GM12878 (cell line): ENCODE measurements around the gene NPEPPS. TPM values are rescaled to one million over a fixed set of nuclear protein-coding genes. Genes with fewer than 3 reads are reported as not detected.
A peak's percentile ranks its signal among the peaks of the same experiment; 100 is the strongest.

Experiments used
- ATAC-seq: fragments of 200-7000 bp; cut with Tn5 transposase; 3 replicates; pipeline ENCODE4 v1.9.1; 2020; ENCODE audit warnings: mild to moderate bottlenecking, moderate library complexity
- BruUV-seq: library from RNA; stranded (reverse); fragments of 400-500 nt; replicated peaks from 2 replicates; lab custom pipeline; 2021; lab: Mats Ljungman, UMichigan
- CTCF ChIA-PET: fragments of 300-600 bp; sonication (Branson Sonifier 250); formaldehyde crosslinking; extraction: SDS; loops from one replicate; lab custom pipeline; 2021; ENCODE audit warnings: inconsistent platforms; lab: Yijun Ruan, JAX
- POLR2A ChIA-PET: fragments of 350-600 bp; formaldehyde crosslinking; extraction: SDS; loops from one replicate; lab custom pipeline; 2021; ENCODE audit warnings: inconsistent platforms; lab: Charles Lee
- RAD21 ChIA-PET: fragments of 300-600 bp; sonication (Branson Sonifier 250); formaldehyde crosslinking; loops from one replicate; lab custom pipeline; 2023; ENCODE audit warnings: antibody characterized with exemption; ENCODE audit not compliant: unreplicated experiment; lab: Charles Lee
- SMC1A ChIA-PET: fragments of 300-600 bp; sonication (Branson Sonifier 250); formaldehyde crosslinking; loops from one replicate; lab custom pipeline; 2023; ENCODE audit not compliant: unreplicated experiment, uncharacterized antibody; lab: Charles Lee
- DNase-seq: peaks from one replicate; pipeline ENCODE4 v3.0.0-alpha.2; 2011; ENCODE audit warnings: low read depth, low spot score
- FAIRE-seq: peaks from 3 replicates; lab custom pipeline; 2011; peaks lifted over from hg19 to GRCh38; lab: Jason Lieb, UNC
- H2AFZ ChIP-seq: 2 replicates; pipeline ENCODE4 v1.6.0; 2011; ENCODE audit warnings: low read depth, low read length, control low read depth; ENCODE audit not compliant: control insufficient read depth
- H3K27ac ChIP-seq: 2 replicates; pipeline ENCODE4 v1.5.1; 2011; ENCODE audit warnings: control low read depth; ENCODE audit not compliant: control insufficient read depth, insufficient read depth
- H3K27me3 ChIP-seq, 2 experiments: replicated peaks in 1 of 2; 2 replicates each; pipeline versions ENCODE4 v1.6.0 to v1.6.1; 2011; ENCODE audit warnings: low read length in 1 of 2; ENCODE audit not compliant: control insufficient read depth in 2 of 2, insufficient read depth in 2 of 2
- H3K36me3 ChIP-seq, 2 experiments: 2 replicates each; pipeline ENCODE4 v1.5.1; 2011; ENCODE audit warnings: low read length in 1 of 2; ENCODE audit not compliant: control insufficient read depth in 2 of 2, insufficient read depth in 2 of 2
- H3K4me1 ChIP-seq: 2 replicates; pipeline ENCODE4 v1.6.1; 2011; ENCODE audit warnings: mild to moderate bottlenecking, low read length, moderate library complexity, mixed read lengths; ENCODE audit not compliant: control insufficient read depth, insufficient read depth
- H3K4me2 ChIP-seq: 2 replicates; pipeline ENCODE4 v1.6.0; 2011; ENCODE audit warnings: control low read depth; ENCODE audit not compliant: control insufficient read depth, insufficient read depth
- H3K4me3 ChIP-seq: fragments of 200-600 bp; sonication (generic); 2 replicates; pipeline ENCODE4 v1.5.1; 2016
- H3K79me2 ChIP-seq: 2 replicates; pipeline ENCODE4 v1.6.0; 2011; ENCODE audit warnings: low read length; ENCODE audit not compliant: control insufficient read depth, insufficient read depth
- H3K9ac ChIP-seq: 2 replicates; pipeline ENCODE4 v1.8.0; 2011; ENCODE audit warnings: low read length, control low read depth, mixed read lengths; ENCODE audit not compliant: control insufficient read depth, insufficient read depth
- H3K9me3 ChIP-seq: replicated peaks from 3 replicates; pipeline ENCODE4 v1.5.1; 2011; ENCODE audit warnings: mild to moderate bottlenecking, low read length; ENCODE audit not compliant: control insufficient read depth, insufficient read depth
- H4K20me1 ChIP-seq: 2 replicates; pipeline ENCODE4 v1.6.0; 2011; ENCODE audit not compliant: control insufficient read depth, insufficient read depth
- ATF7 ChIP-seq: fragments of 450-650 bp; IDR thresholded peaks from 2 replicates; pipeline ENCODE4 v1.6.1; 2016; ENCODE audit warnings: low read depth, mild to moderate bottlenecking
- BHLHE40 ChIP-seq, 2 experiments: fragments of 450-650 bp in 1 of 2; IDR thresholded peaks; 2 replicates each; pipeline ENCODE4 v1.6.1; 2011 to 2017; ENCODE audit warnings: low read depth in 2 of 2, borderline replicate concordance in 1 of 2, improper control_type of control experiment in 1 of 2, low read length in 1 of 2, mild to moderate bottlenecking in 1 of 2
- BMI1 ChIP-seq: fragments of 450-650 bp; IDR thresholded peaks from 2 replicates; pipeline ENCODE4 v1.6.1; 2016; ENCODE audit warnings: mild to moderate bottlenecking, moderate library complexity, borderline replicate concordance
- CBX3 ChIP-seq: fragments of 200-600 bp; sonication (generic); IDR thresholded peaks from 2 replicates; pipeline ENCODE4 v1.6.1; 2016; ENCODE audit warnings: low read depth, borderline replicate concordance
- CREM ChIP-seq: IDR thresholded peaks from 2 replicates; pipeline ENCODE4 v1.6.1; 2014; ENCODE audit warnings: antibody characterized with exemption, low read depth
- GATAD2B ChIP-seq: fragments of 450-650 bp; conservative IDR thresholded peaks from 2 replicates; pipeline ENCODE4 v1.6.1; 2017; ENCODE audit warnings: low read depth, mild to moderate bottlenecking, moderate library complexity
- HDAC2 ChIP-seq: fragments of 200-600 bp; sonication (generic); IDR thresholded peaks from 2 replicates; pipeline ENCODE4 v1.6.1; 2017
- NR2C1 ChIP-seq: fragments of 450-650 bp; IDR thresholded peaks from 2 replicates; pipeline ENCODE4 v1.6.1; 2017; ENCODE audit warnings: antibody characterized with exemption, mild to moderate bottlenecking, moderate library complexity
- NRF1 ChIP-seq: conservative IDR thresholded peaks from 2 replicates; pipeline ENCODE4 v1.6.1; 2011; ENCODE audit warnings: mild to moderate bottlenecking, low read depth, low read length, improper control_type of control experiment
- POLR2AphosphoS2 ChIP-seq: IDR thresholded peaks from 2 replicates; pipeline ENCODE4 v1.6.1; 2011; ENCODE audit warnings: low read depth, mild to moderate bottlenecking, low read length, improper control_type of control experiment, moderate library complexity
- RAD51 ChIP-seq: fragments of 450-650 bp; IDR thresholded peaks from 2 replicates; pipeline ENCODE4 v1.6.1; 2016; ENCODE audit warnings: moderate library complexity, mild to moderate bottlenecking, inconsistent platforms
- RELA ChIP-seq: fragments of 450-650 bp; IDR thresholded peaks from 2 replicates; pipeline ENCODE4 v1.8.0; 2014; ENCODE audit warnings: borderline replicate concordance; ENCODE audit not compliant: partially characterized antibody
- WGBS: methylation state at CpG from one replicate; pipeline ENCODE4 v1.1.6; 2016; ENCODE audit warnings: low lambda C conversion rate; ENCODE audit not compliant: insufficient replicate concordance, insufficient coverage; ENCODE audit errors: missing lambda C conversion rate; 5-methylcytosine and 5-hydroxymethylcytosine counted together
- in situ Hi-C: fragments of 300-500 bp; cut with MboI; formaldehyde crosslinking; loops from 9 replicates; pipeline ENCODE4 v1.14.3; 2018; ENCODE audit warnings: mixed read lengths
- intact Hi-C: fragments of 100-400 bp; cut with micrococcal nuclease; formaldehyde crosslinking; loops from one replicate; pipeline ENCODE4 v1.14.2; 2022; ENCODE audit not compliant: unreplicated experiment
- polyA plus RNA-seq, 11 experiments: library from polyadenylated mRNA; depleted of rRNA in 4 of 11; unstranded in 6 of 11; stranded (reverse) in 5 of 11; fragments of >200 nt; fragmentation: Nextera tagmentation in 4 of 11; fragmentation: Illumina TruSeq in 1 of 11; extraction: Ambion mirVana in 4 of 11; extraction: Trizol in 1 of 11; gene quantifications; 1 replicate in 1 of 11; 2 replicates in 10 of 11; pipeline versions ENCODE4 v1.2.1 to v1.2.3, GENCODE V29; 2011 to 2016; ENCODE audit warnings: inconsistent platforms in 2 of 11, missing spikeins in 2 of 11, low read depth in 1 of 11
- total RNA-seq, 4 experiments: library from RNA; depleted of rRNA in 3 of 4; stranded (reverse); fragments of >200 nt in 3 of 4; fragmentation: Illumina TruSeq in 1 of 4; extraction: Trizol in 1 of 4; gene quantifications; 2 replicates each; pipeline versions ENCODE4 v1.2.1 to v1.2.3, GENCODE V29; 2013 to 2021
- TF ChIP-seq, protein P1 (sequence below): IDR thresholded peaks from 2 replicates; pipeline ENCODE4 v1.6.1; 2012; ENCODE audit warnings: mild to moderate bottlenecking, low read depth, low read length
- TF ChIP-seq, protein P2 (sequence below): fragments of 150-350 bp; IDR thresholded peaks from 2 replicates; pipeline ENCODE4 v1.6.1; 2014; ENCODE audit warnings: mild to moderate bottlenecking, low read depth, low read length

Gene NPEPPS
- total and polyA plus RNA-seq, 10 of the 15 experiments (the other 5 are each of a cell fraction or from before 2014, with no cell fraction given) = 25.8 to 214 (median 64.6) TPM

DNA sequence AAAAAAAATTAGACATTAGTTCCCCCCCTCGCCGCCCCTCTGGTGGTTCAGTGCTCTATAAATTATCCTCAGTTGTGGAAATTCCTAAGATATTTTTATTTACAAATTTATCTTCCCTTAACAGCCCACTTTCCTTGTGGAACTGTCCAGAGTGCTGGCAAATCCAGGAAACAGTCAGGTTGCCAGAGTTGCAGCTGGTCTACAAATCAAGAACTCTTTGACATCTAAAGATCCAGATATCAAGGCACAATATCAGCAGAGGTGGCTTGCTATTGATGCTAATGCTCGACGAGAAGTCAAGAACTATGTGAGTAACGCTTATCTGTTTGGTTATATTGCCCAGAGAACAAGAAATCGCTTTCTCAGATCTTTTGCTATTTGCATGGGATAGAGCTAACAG is 121.7 kb downstream of the NPEPPS start (continued):
- TF ChIP-seq, protein P1, sequence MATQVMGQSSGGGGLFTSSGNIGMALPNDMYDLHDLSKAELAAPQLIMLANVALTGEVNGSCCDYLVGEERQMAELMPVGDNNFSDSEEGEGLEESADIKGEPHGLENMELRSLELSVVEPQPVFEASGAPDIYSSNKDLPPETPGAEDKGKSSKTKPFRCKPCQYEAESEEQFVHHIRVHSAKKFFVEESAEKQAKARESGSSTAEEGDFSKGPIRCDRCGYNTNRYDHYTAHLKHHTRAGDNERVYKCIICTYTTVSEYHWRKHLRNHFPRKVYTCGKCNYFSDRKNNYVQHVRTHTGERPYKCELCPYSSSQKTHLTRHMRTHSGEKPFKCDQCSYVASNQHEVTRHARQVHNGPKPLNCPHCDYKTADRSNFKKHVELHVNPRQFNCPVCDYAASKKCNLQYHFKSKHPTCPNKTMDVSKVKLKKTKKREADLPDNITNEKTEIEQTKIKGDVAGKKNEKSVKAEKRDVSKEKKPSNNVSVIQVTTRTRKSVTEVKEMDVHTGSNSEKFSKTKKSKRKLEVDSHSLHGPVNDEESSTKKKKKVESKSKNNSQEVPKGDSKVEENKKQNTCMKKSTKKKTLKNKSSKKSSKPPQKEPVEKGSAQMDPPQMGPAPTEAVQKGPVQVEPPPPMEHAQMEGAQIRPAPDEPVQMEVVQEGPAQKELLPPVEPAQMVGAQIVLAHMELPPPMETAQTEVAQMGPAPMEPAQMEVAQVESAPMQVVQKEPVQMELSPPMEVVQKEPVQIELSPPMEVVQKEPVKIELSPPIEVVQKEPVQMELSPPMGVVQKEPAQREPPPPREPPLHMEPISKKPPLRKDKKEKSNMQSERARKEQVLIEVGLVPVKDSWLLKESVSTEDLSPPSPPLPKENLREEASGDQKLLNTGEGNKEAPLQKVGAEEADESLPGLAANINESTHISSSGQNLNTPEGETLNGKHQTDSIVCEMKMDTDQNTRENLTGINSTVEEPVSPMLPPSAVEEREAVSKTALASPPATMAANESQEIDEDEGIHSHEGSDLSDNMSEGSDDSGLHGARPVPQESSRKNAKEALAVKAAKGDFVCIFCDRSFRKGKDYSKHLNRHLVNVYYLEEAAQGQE = peak; percentile 80
- no peak for TF ChIP-seq RELA

DNA sequence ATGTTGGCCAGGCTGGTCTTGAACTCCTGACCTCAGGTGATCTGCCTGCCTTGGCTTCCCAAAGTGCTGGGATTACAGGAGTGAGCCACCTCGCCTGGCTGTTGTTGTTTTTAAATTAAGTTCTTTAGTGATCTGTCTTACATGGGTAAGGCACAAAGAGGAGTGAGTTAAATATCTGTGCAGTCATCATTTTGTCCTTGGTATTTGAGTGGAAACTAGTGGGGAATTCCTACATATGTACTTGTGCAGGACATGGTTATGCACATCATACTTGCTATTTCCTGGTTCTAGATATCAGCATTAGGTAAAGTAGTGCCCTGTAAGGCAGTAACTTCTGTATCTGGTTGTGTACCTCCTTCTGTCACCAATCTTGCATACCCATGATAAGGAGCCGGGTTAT is 122.5 kb downstream of the NPEPPS start:
- POLR2A ChIA-PET = interaction anchor here (0.6 to 1.4 kb wide), 4 partner anchors 10 to 53 kb away, joined by 4 to 9 read pairs (median 6); partner anchors contain the start of gene TBKBP1
- FAIRE-seq (no peak), DNase-seq (no peak), ATAC-seq (no peak)
- in situ Hi-C loops = no loop called here
- H3K79me2 ChIP-seq = peaks cover 83% of the 10 kb centered on the region
- no peak overlapping the region for H3K9ac ChIP-seq
- no TSS peak for BruUV-seq
- H2AFZ ChIP-seq = no peak overlapping the region
- intact Hi-C loops = loop anchor here (10.0 kb wide), 1 partner anchor 81 kb away; the partner anchor contains the start of gene TBX21
- CTCF ChIA-PET = interaction anchor here (0.7 to 6.9 kb wide), 3 partner anchors 12 to 169 kb away, joined by 3 to 75 read pairs (median 3); partner anchors contain the start of gene OSBPL7
- peaks cover 6% of the 10 kb centered on the region; the same call in 1 of the 2 replicates for H4K20me1 ChIP-seq
- H3K4me2 ChIP-seq = no peak overlapping the region
- WGBS = 90% methylated on average over 2 of the region's 2 CpGs
- H3K4me1 ChIP-seq = peaks cover 19% of the 10 kb centered on the region
- TF ChIP-seq ATF7 (no peak), CBX3 (no peak), HDAC2 (no peak), GATAD2B (no peak), BMI1 (no peak), RAD51 (no peak), CREM (no peak), BHLHE40 (IDR thresholded peaks at IDR 0.05; ENCODE audit: borderline replicate concordance in 1 of 2, low read depth in 2 of 2, low read length in 1 of 2) (no peak), NRF1 (no peak), NR2C1 (no peak), POLR2AphosphoS2 (no peak)
- TF ChIP-seq, protein P2, sequence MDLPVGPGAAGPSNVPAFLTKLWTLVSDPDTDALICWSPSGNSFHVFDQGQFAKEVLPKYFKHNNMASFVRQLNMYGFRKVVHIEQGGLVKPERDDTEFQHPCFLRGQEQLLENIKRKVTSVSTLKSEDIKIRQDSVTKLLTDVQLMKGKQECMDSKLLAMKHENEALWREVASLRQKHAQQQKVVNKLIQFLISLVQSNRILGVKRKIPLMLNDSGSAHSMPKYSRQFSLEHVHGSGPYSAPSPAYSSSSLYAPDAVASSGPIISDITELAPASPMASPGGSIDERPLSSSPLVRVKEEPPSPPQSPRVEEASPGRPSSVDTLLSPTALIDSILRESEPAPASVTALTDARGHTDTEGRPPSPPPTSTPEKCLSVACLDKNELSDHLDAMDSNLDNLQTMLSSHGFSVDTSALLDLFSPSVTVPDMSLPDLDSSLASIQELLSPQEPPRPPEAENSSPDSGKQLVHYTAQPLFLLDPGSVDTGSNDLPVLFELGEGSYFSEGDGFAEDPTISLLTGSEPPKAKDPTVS = no peak
- no peaks in the 10 kb centered on the region for H3K27me3 ChIP-seq
- RAD21 ChIA-PET = no interaction called here
- no peak overlapping the region for H3K27ac ChIP-seq
- peak overlapping the region; percentile 77; the same call in 1 of the 2 replicates for H3K4me3 ChIP-seq
- H3K9me3 ChIP-seq = no peaks in the 10 kb centered on the region
- SMC1A ChIA-PET = interaction anchor here (1.0 to 2.7 kb wide), 2 partner anchors 10 to 148 kb away, joined by 3 to 9 read pairs; no protein-coding TSS in a partner anchor
- peaks cover 11 to 42% of the 10 kb centered on the region in 2 experiments for H3K36me3 ChIP-seq
